GM19372 (cell line): Measurements from ENCODE around the gene CELA2B.
"Not testable (repeated sequence)": the region's sequence is repeated elsewhere in the genome, so short reads cannot be mapped to it uniquely, and the experiment has no call there.

Source experiments
- ATAC-seq: cut with Tn5 transposase; IDR thresholded peaks from one replicate; pipeline ENCODE4 v1.9.1; 2021; ENCODE audit warnings: mild to moderate bottlenecking, low read depth, moderate library complexity; ENCODE audit not compliant: unreplicated experiment

Gene CELA2B

GRCh38 chr1:15465674-15466073 is 10.2 kb upstream of the CELA2B start:
- ATAC-seq, result no peak

- not testable (repeated sequence) for ATAC-seq
These were observed 8.8 kb upstream of the CELA2B start for GRCh38 chr1:15466955-15467625.

GRCh38 chr1:15468145-15468544 is 7.8 kb upstream of the CELA2B start:
- ATAC-seq, result no peak

- ATAC-seq, result no peak
These were observed 6.5 kb upstream of the CELA2B start for GRCh38 chr1:15469361-15469760.

GRCh38 chr1:15469821-15470448 is 6.0 kb upstream of the CELA2B start:
- ATAC-seq, result not testable (repeated sequence)

GRCh38 chr1:15471067-15471466 is 4.8 kb upstream of the CELA2B start:
- not testable (repeated sequence) for ATAC-seq

GRCh38 chr1:15471723-15472122 is 4.2 kb upstream of the CELA2B start:
- ATAC-seq, result not testable (repeated sequence)

GRCh38 chr1:15472587-15472986 is 3.3 kb upstream of the CELA2B start:
- no peak for ATAC-seq

- ATAC-seq, result no peak
These were observed 1.0 kb downstream of the CELA2B start for GRCh38 chr1:15476927-15477326.

GRCh38 chr1:15477646-15478212 is 1.8 kb downstream of the CELA2B start:
- ATAC-seq, result no peak

- no peak for ATAC-seq
These were observed 3.9 kb downstream of the CELA2B start for GRCh38 chr1:15479654-15480347.

- not testable (repeated sequence) for ATAC-seq
These were observed 6.6 kb downstream of the CELA2B start for GRCh38 chr1:15482455-15482854.

- ATAC-seq, result not testable (repeated sequence)
These were observed 7.2 kb downstream of the CELA2B start for GRCh38 chr1:15482983-15483543.

- ATAC-seq, result no peak
These were observed 8.1 kb downstream of the CELA2B start for GRCh38 chr1:15483971-15484370.

- ATAC-seq, result not testable (repeated sequence)
These were observed 8.5 kb downstream of the CELA2B start for GRCh38 chr1:15484443-15484842.

GRCh38 chr1:15485636-15486035 is 9.7 kb downstream of the CELA2B start:
- no peak for ATAC-seq

- not testable (repeated sequence) for ATAC-seq
These were observed 11.1 kb downstream of the CELA2B start for GRCh38 chr1:15486844-15487610.

- no peak for ATAC-seq
These were observed 12.5 kb downstream of the CELA2B start for GRCh38 chr1:15488371-15488770.

GRCh38 chr1:15489052-15489736 is 13.3 kb downstream of the CELA2B start:
- no peak for ATAC-seq

- ATAC-seq, result not testable (repeated sequence)
These were observed 15.1 kb downstream of the CELA2B start for GRCh38 chr1:15491010-15491409.
